GM19438 (cell line): ENCODE data around the gene PRRC2B.
"Not testable (repeated sequence)": the region's sequence is repeated elsewhere in the genome, so short reads cannot be mapped to it uniquely, and the experiment has no call there.

ENCODE experiments used
- ATAC-seq: cut with Tn5 transposase; IDR thresholded peaks from one replicate; pipeline ENCODE4 v1.9.1; 2021; ENCODE audit warnings: low read depth; ENCODE audit not compliant: unreplicated experiment

Gene PRRC2B

GRCh38 chr9:131528886-131529505, 135.1 kb downstream of the PRRC2B start:
- ATAC-seq, result no peak

- ATAC-seq, result no peak
Observed at GRCh38 chr9:131529597-131530545, 136.0 kb downstream of the PRRC2B start.

GRCh38 chr9:131530546-131530919, 136.6 kb downstream of the PRRC2B start:
- peak; percentile 31 for ATAC-seq

- peak; percentile 78 for ATAC-seq
Observed at GRCh38 chr9:131530920-131531832, 137.3 kb downstream of the PRRC2B start, which contains the start of gene UCK1. UCK1 (minus strand) TSS chr9:131531263; CDS start chr9:131531174, 89 bp downstream.

- ATAC-seq, result no peak
Observed at GRCh38 chr9:131534721-131535237, 140.9 kb downstream of the PRRC2B start.

GRCh38 chr9:131537946-131538345, 144.1 kb downstream of the PRRC2B start:
- no peak for ATAC-seq

- no peak for ATAC-seq
Observed at GRCh38 chr9:131539223-131539923, 145.5 kb downstream of the PRRC2B start.

- ATAC-seq, result no peak
Observed at GRCh38 chr9:131543141-131543540, 149.3 kb downstream of the PRRC2B start.

- ATAC-seq, result no peak
Observed at GRCh38 chr9:131545003-131545785, 151.3 kb downstream of the PRRC2B start, which contains the start of gene PRRT1B. PRRT1B (plus strand) TSS chr9:131545523; CDS start chr9:131545616, 93 bp downstream.

- ATAC-seq, result no peak
Observed at GRCh38 chr9:131545786-131546335, 152.0 kb downstream of the PRRC2B start.

- no peak for ATAC-seq
Observed at GRCh38 chr9:131546336-131547084, 152.6 kb downstream of the PRRC2B start.

GRCh38 chr9:131549186-131549585, 155.3 kb downstream of the PRRC2B start:
- not testable (repeated sequence) for ATAC-seq
